GM19324 (cell line): ENCODE data around the gene GPATCH1.
A peak's percentile ranks its signal among the peaks of the same experiment; 100 is the strongest.

Experiments used
- ATAC-seq: cut with Tn5 transposase; IDR thresholded peaks from one replicate; pipeline ENCODE4 v1.9.1; 2021; ENCODE audit warnings: mild to moderate bottlenecking, moderate library complexity; ENCODE audit not compliant: unreplicated experiment, low FRiP score

GPATCH1 gene

DNA sequence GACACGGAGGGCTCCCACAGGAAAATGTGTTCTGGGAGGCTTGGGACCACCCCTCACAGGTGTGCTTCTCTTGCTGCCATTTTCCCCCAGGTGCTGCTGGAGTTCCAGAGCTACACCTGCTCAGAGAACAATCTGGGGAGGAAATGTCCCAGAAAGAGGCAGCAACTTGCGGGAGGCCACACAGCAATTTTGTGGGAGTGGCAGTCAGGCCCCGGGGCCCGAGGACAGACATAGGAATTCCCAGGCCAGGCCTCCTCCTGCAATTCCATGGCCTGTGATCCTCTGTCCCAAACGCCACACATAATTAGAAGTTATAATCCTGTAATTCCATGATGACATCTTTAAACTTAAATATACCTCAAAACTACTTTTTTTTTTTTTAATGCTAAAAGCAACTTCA lies 18.1 kb upstream of the GPATCH1 start:
- ATAC-seq, result no peak

DNA sequence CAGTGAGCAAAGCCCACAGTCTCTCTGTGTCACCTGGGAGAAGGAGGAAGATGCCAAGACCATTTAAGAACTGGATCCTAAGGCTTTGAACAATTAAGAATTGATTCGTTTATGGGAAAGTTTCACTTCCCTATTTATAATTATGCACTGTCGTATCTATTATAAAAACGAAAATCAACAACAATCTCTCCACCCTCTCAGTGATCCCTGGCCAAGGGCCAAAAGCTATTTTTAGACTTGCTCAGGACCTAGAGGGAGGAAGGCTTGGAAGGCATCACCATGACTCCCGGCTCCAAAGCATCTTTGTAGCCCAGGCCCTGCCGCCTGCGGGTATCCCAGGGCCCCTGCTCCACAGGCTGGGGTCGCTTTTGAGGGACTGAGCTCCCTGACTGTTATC lies 17.6 kb upstream of the GPATCH1 start:
- no peak for ATAC-seq

DNA sequence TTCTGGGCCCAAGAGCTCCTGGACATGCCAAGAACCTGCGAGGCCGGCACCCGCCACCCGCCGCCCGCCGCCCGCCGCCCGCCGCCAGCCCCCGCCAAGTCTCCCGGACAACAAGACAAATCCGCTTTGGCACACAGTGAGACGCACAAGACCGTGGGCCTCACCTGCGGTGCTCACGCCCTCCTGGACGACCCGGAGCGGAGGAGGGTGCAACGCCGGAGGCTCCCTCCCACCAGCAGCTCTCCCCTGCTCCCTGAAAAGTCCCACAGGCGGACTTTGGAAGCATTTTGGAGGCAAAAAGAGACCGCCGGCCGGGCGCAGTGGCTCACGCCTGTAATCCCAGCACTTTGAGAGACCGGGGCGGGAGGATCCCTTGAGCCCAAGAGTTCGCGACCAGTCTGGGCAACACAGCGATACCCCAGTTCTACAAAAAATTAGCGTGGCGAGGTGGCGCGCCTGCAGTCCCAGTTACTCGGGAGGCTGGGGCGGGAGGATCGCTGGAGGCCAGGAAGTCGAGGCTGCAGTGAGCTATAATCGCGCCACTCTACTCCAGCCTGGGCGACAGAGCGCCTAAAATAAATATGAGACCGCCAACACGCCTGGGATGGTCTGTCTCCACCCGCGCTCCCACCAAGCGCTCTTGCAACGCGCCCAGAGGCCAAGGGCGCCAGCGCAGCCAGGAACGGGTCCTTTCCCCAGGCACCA lies 17.1 kb upstream of the GPATCH1 start:
- ATAC-seq, result no peak

DNA sequence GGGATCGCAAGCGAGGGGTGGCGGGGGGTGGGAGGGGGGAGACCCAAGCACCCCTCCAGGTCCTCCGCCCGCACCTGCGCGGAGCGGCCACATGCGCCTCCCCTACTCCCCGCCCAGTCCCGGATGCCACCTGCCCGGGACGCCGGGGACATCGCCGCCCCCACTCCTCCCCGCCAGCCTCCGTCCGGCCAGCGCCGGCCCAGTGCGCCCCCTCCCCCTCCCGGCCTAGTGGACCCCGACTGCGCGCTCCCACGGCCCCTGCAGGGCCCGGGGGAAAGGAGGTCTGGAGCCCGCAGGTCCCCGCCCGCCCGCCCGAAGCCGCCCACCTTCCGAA lies 16.6 kb upstream of the GPATCH1 start:
- peak; percentile 64 for ATAC-seq

DNA sequence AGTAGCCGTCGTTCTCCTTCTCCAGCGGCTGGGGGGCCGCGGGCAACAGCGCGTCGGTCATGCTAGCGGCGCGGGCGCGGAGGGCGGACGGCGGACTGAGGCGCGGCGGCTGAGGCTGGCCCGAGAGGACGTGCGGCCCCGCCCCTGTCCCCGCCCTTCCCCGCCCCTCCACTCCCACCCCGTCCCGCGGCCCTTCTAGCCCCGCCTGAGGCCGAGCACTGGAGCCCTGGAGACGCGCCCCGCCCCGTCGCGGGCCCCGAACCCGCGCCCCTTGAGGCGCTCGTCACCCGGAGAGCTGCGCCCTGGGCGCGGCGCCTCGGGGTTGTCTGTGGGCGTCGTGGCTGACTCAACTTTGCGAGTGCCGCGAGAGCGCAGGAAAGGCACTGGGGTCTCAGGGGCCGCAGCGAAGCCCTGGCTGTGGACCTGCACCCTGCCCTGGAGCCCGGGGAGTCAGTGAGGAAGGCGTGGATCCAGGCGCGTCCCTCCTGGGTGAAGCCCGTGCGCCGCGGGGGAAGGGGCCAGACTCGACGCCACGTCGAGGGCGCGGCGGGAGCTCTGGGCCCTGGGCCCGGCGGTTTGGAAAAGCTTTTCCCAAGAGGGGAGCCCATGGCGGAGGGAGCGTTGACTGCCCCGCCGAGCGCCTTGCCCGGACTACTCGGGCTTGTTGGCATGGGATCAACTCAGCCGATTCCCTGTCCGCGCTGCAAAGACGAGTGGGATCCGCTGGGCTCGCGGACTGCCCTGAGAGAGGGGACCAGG lies 16.0 kb upstream of the GPATCH1 start, which contains the start of gene RHPN2:
Gene RHPN2, minus strand, starts transcription at position 97 of the 759 bp plus-strand sequence. Its CDS starts 36 bp downstream, at position 61.
- peak; percentile 76 for ATAC-seq

DNA sequence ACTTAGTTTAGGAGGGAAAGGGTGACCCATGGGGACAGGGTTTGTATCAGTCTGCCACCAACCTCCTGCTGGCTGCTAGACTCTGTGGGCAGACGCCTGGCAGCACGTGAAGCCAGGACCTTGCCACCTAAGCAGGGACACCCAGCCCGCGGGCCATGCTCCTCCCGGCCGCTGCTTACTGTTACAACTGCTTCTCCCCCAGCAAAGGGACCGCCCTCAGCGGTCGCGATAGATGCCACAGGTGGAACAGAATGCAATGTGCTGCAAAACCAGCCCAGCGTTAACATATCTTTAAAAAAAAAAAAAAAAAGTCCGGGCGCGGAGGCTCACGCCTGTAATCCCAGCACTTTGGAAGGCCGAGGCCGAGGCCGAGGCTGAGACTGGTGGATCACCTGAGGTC lies 14.4 kb upstream of the GPATCH1 start:
- no peak for ATAC-seq

DNA sequence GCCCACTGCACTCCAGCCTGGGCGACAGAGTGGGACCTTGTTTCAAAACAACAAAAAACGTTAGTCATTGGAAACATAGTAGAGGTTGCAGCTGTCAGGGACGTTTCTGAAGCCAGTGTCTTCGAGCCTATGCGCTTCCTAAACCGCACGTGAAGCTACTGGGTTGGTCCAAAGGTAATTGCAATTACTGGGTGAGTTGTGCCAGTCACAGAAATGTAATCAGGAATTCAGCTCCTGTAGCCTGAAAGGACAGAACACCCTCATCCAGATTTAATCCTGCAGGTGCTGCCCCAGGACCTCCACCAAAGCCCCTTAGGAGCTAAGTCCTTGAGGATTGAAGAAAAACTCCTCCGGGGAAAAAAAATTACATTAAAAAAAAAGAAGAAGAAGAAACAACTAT lies 13.9 kb upstream of the GPATCH1 start:
- ATAC-seq, result no peak

DNA sequence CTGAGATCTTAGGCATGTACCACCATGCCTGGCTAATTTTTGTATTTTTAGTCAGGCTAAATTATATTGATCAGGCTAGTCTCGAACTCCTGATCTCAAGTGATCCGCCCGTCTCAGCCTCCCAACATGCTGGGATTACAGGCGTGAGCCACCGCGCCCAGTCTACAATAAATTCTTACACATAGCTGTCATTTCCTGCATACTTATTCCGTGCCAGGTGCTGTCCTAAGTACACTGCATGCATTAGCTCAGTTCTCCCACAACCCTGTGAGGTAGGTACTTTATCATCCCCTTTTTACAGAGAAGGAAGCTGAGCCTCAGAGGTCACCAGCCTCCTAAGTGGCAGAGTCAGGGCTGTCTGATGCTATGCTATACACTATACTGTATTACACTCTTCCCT lies 9.1 kb upstream of the GPATCH1 start:
- ATAC-seq, result no peak

DNA sequence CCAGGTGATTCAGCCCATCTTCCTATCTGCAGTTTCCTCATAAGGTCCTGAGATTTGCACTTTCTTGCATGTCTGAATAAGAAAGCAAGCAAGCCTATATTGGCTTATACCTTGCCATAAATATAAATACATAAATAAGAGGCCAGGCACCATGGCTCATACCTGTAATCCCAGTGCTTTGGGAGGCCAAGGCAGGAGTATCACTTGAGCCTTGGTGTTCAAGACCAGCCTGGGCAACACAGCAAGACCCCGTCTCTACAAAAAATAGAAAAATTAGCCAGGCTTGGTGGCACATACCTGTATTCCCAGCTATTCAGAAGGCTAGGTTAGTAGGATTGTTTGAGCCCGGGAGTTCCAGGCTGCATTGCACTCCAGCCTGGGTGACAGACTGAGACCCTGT lies 5.5 kb upstream of the GPATCH1 start:
- ATAC-seq, result no peak

DNA sequence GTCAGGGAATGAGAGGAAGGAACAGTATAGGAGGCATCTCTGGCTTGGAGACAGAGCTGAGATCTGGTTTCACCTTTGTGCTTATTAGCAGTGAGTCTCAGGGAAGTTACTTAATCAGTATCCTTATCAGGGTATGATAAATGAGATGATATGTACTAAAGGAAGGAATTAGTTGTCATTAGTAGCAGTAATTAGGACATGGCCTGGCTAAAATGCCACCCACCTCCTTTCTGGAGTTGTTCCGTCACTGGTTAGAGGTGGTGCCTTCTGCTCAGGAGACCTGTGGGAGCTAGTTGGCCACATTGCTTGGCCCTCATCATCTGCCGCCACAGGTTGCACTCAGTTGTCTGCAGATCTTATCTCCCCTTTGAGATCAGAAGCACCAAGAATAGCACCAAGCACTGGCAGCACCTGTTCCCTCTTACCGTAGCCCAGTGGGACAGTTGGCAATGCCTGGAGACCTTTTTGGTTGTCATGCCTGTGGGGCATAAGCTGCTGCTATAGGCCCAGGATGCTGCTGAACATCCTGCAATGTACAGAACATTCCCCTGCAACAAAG lies 4.7 kb downstream of the GPATCH1 start:
- ATAC-seq, result no peak

DNA sequence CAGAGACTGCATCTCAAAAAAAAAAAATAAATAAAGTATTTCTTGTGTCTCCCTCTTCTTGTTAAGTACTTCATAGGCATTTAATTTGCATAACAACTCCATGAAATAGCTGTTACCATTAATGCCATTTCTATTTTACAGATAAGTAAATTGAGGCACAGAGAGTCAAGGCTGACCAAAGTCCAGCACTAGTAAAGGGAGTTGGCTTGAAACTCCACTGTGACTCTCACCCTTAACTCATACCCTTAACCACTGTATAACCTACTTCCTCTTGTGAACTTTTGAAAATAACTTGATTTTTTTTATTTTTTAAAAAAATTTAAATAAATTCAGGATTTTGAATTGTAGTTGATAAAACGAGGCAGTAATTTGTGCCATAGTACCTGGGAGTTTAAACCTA lies 6.0 kb downstream of the GPATCH1 start:
- no peak for ATAC-seq

DNA sequence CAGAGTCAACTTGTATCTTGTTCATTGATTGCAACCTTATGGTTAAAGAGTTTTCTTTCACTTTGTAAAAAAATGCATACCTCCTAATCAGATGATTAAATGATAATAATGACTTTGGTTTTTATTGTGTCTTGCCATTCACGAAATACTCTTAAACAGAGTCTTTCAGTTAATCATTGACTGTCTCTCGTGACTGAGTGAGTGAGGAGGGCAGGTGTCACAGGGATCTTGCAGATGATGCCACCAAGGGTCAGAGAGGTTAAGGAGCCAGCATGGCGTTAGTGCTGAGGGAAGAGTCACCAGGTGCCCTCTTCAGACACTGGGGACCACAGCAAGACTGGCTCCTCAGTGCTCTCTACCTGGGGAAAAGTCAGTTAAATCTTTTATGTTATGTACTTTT lies 8.0 kb downstream of the GPATCH1 start:
- ATAC-seq, result no peak

DNA sequence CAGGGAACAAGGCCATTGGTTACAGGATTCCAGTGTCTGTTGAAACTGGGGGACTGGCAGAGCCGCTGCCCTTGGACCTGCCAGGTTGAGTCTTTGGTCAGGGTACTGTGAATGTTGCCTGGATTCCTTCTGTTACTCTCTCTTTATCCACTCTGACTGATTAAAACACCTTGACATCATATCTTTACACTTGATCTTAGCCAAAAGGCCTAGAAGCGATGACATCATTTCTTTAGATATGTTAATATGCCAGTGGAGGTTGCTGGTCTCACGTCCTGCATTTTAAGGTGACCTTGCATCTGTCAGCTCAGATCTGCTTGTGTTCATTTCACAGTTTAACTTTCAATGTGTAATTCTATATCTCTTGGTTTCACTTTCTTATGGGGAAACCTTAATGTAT lies 9.2 kb downstream of the GPATCH1 start:
- ATAC-seq, result no peak

DNA sequence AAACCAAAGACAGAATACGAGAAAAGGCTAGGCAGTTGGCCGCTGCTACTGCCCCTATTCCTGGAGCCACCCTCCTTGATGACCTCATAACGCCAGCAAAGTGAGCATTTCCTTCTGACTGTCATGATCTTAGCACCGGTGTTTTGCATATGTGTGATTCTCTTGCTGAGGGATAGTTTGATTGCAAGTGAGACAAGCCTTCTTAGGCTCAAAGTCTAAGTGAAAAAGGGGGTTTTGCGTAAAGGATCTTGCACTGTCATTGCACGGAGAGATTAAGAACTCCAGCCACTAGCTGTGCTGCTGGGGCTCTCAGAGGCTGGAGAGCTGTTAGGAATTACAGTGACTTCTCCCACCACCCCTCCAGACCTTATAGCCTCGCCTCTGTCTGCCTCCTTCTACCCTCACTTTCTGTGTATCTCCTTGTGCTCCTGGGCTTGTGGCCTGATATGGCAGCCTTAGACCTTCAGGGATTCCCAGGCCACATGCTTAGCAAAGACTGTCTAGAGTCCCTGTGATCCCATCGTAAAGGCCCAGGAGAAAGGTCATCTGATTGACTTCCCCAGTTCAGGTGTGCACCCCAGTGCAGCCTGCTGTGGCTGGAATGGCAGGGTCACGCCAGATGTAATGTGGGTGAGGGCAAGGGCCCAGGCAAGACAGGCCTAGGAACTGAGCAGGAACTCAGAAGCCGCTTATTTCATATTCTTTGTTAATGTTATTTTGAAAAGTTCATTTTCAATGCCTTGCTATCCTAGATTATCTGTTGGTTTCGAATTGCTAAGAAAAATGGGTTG lies 12.6 kb downstream of the GPATCH1 start:
- ATAC-seq, result no peak

DNA sequence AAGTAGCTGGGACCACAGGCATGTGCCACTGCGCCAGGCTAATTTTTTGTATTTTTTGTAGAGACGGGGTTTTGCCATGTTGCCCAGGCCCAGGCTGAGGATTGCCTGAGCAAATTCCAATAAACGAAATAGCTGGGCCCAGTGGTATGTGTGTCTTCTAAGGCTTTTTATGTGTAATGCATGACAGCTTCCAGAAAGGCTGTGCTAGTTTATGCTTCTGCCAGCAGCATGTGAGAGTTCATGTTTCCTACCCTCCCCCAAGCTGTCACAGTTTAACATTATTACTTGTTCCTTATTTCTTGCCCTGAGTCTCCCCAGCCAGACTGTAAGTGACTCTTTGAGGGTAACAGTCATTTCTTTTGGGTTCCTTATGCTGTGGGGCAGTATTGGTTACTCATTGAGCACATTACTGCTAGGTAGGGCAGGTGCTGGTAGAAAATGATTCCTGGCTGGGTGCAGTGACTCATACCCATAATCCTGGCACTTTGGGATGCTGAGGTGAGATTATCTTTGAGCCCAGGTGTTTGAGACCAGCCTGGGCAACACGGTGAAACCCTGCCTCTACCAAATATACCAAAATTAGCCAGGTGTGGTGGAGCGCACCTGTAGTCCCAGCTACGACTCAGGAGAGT lies 13.6 kb downstream of the GPATCH1 start:
- ATAC-seq, result no peak

DNA sequence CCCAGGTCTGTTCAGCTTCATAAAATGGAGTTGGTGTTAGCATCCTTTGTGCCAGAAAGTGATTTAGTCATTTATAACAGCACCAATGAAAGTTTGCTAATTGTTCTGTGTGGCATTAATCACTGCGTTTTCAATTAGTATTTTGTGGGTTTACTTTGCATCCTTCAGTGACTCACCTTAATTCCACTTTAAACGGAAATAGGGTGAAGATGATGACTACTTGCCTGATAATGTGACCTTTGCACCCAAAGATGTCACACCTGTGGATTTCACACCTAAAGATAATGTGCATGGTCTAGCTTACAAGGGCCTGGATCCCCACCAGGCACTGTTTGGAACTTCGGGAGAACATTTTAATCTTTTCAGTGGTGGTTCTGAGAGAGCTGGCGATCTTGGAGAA lies 15.0 kb downstream of the GPATCH1 start:
- ATAC-seq, result no peak

DNA sequence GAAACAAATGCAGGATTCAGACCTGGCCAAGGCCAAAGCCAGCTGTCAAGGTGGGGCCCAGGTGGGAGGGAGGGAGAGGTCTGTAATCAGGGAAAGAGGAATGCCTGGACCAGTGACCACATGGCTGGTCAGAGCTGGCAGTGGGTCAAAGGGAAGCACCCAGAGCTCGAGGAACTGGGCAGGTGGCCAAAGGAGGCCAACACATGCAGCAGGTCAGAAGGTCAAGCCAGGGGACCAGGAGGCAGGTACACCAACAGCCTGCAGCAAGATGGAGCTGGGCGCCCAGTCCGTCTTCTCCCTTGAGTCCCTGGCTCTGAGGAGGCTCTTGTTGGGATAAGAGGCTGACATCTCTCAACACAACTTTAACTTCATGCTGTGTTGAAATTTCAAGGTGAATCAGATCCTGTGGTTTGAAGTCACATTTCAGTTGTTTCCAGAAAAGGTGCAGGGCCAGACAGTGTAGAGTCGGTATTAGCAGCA lies 17.1 kb downstream of the GPATCH1 start:
- no peak for ATAC-seq

DNA sequence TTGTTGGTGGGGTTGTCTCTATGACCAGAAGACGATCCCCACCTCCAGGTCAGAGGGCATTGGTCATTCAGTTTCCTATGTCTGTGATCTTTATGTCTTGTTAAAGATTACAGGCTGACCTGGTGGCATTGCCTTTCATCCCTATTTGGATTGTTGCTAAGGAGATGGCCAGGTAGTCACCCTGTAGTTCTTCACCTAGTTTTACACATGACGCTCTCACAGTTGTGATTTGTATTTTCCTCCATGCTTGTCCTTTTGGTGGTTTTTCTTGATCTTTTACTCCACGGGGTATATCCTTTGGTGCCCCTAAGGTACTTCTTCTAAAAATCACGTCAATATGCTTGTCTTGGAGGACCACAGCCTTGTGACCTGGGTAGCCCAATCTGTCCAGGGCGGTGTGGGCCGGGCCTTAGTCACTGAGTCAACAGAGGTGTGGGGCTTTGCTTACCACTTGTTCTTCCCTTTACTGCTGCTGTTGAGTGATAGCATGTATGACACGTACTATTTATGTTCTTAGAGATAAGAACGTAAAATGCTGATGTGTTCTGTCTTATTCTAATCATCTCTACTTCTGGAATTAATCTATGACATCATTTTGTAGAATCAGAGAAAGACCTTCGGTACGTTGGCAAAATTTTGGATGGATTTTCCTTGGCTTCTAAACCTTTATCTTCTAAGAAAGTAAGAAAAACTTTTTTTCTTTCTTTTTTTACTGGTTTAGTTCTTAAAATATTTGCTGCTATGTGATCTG lies 20.1 kb downstream of the GPATCH1 start:
- ATAC-seq, result no peak

DNA sequence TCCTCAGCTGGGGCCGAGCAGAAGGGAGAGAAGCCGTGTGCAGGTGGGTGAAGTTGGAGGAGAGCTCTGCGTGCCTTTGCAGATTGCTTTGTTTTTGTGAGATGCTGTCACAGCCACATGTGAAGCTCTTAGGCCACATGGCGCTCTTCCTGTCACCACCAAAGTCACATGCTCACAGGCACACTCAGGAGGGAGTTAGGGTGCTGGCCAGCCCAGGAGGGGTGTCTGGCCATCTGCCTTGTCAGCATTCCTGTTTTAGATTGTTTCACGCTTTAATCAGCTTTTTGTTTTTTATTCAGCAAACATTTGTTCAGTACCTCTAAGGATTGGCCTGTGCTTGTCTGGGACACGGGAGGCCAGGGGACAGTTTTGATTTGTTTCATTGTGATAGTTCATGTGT lies 21.9 kb downstream of the GPATCH1 start:
- no peak for ATAC-seq

DNA sequence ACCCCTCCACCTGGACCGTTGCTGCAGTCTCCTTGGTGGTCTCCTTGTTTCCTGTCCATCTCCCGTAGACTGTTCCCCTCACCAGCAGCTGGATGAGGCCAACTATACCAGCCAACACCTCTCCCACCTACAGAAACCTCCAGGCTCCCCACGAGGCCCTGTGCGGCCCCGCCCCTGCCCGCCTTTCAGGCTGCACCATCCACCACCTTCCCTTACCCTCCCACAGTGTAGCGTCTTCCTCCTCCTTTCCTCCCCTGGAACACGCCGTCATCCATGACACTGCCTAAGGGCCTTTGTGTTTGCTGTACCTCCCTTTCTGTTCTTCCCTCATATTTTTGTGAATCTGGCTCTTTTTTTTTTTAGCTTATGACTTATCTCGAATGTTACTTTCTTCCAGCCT lies 27.2 kb downstream of the GPATCH1 start:
- no peak for ATAC-seq
